HCT116 (cell line): ENCODE measurements around the gene SLC9A9. TPM values are rescaled to one million over a fixed set of nuclear protein-coding genes. Genes with fewer than 3 reads are reported as not detected.

Experiments used
- ATAC-seq: fragments of 200-7000 bp; cut with Tn5 transposase; 2 replicates; pipeline ENCODE4 v1.9.1; 2020; ENCODE audit warnings: mild to moderate bottlenecking, moderate library complexity
- BruUV-seq: library from RNA; stranded (reverse); fragments of 400-500 nt; replicated peaks from 2 replicates; lab custom pipeline; 2021; lab: Mats Ljungman, UMichigan
- CTCF ChIA-PET: fragments of 300-600 bp; sonication (Branson Sonifier 250); formaldehyde crosslinking; loops from one replicate; lab custom pipeline; 2021; ENCODE audit warnings: antibody characterized with exemption; lab: Charles Lee
- POLR2A ChIA-PET: fragments of 300-600, 350-600 bp; sonication (Branson Sonifier 250); formaldehyde crosslinking; loops from one replicate; lab custom pipeline; 2021; ENCODE audit warnings: antibody characterized with exemption; lab: Charles Lee
- RAD21 ChIA-PET, 2 experiments: fragments of 300-600 bp; sonication (Branson Sonifier 250); formaldehyde crosslinking; loops; one replicate each; lab custom pipeline; 2023; ENCODE audit warnings: low total read pairs in 2 of 2; ENCODE audit not compliant: uncharacterized antibody in 2 of 2, unreplicated experiment in 2 of 2, low non-redundant PET in 1 of 2; lab: Charles Lee
- DNase-seq: peaks from one replicate; pipeline ENCODE4 v3.0.0-alpha.2; 2010; ENCODE audit warnings: low read depth, low spot score
- H2AFZ ChIP-seq: fragments of 200-600 bp; shearing (Covaris generic), sonication (generic); 2 replicates; pipeline ENCODE4 v1.6.1; 2017; ENCODE audit warnings: low read depth, mixed run types, mixed read lengths, antibody characterized with exemption, low read length; ENCODE audit not compliant: poor library complexity, severe bottlenecking
- H3K27ac ChIP-seq: 2 replicates; pipeline ENCODE4 v1.5.1; 2012; ENCODE audit warnings: low read depth, low read length
- H3K27me3 ChIP-seq: fragments of 200-600 bp; sonication (generic); 2 replicates; pipeline ENCODE4 v1.6.1; 2016; ENCODE audit warnings: mixed run types, low read length, mixed read lengths; ENCODE audit not compliant: insufficient read depth
- H3K36me3 ChIP-seq, 2 experiments: fragments of 200-500 bp in 1 of 2; fragments of 200-600 bp in 1 of 2; sonication (Bioruptor generic) in 1 of 2; sonication (generic) in 1 of 2; 2 replicates each; pipeline versions ENCODE4 v1.5.1 to v1.6.1; 2014 to 2016; ENCODE audit warnings: low read length in 2 of 2, inconsistent platforms in 1 of 2, mixed read lengths in 1 of 2, mixed run types in 1 of 2; ENCODE audit not compliant: insufficient read depth in 2 of 2, control insufficient read depth in 1 of 2
- H3K4me1 ChIP-seq, 2 experiments: fragments of 200-600 bp in 1 of 2; sonication (generic) in 1 of 2; 2 replicates each; pipeline versions ENCODE4 v1.5.1 to v1.6.1; 2012 to 2017; ENCODE audit warnings: low read length in 2 of 2, inconsistent platforms in 1 of 2, mild to moderate bottlenecking in 1 of 2, mixed read lengths in 1 of 2, mixed run types in 1 of 2, moderate library complexity in 1 of 2; ENCODE audit not compliant: insufficient read depth in 2 of 2, control insufficient read depth in 1 of 2
- H3K4me2 ChIP-seq: fragments of 200-600 bp; sonication (generic); 2 replicates; pipeline ENCODE4 v1.6.1; 2017; ENCODE audit warnings: mixed run types, low read length, mixed read lengths
- H3K4me3 ChIP-seq, 2 experiments: fragments of 200-600 bp in 1 of 2; sonication (generic) in 1 of 2; replicated peaks in 1 of 2; 2 replicates each; pipeline ENCODE4 v1.5.1; 2011 to 2016; ENCODE audit warnings: low read length in 2 of 2, control low read depth in 1 of 2, low read depth in 1 of 2, mild to moderate bottlenecking in 1 of 2, mixed read lengths in 1 of 2, mixed run types in 1 of 2
- H3K79me2 ChIP-seq: fragments of 200-600 bp; sonication (generic); 2 replicates; pipeline ENCODE4 v1.6.1; 2017; ENCODE audit warnings: mild to moderate bottlenecking, mixed run types, low read length, moderate library complexity, mixed read lengths; ENCODE audit not compliant: insufficient read depth
- H3K9ac ChIP-seq: fragments of 200-600 bp; sonication (generic); 2 replicates; pipeline ENCODE4 v1.6.1; 2016; ENCODE audit warnings: low read length, mixed read lengths
- H3K9me2 ChIP-seq: fragments of 200-600 bp; sonication (generic), shearing (Covaris generic); 2 replicates; pipeline ENCODE4 v1.6.1; 2017; ENCODE audit warnings: mixed run types, mild to moderate bottlenecking, moderate library complexity; ENCODE audit not compliant: insufficient read depth
- H3K9me3 ChIP-seq, 2 experiments: fragments of 200-500 bp in 1 of 2; fragments of 200-600 bp in 1 of 2; sonication (Bioruptor generic) in 1 of 2; sonication (generic) in 1 of 2; 2 replicates each; pipeline ENCODE4 v1.6.1; 2014 to 2017; ENCODE audit warnings: low read length in 2 of 2, mixed read lengths in 2 of 2, inconsistent platforms in 1 of 2, low read depth in 1 of 2, mild to moderate bottlenecking in 1 of 2, mixed run types in 1 of 2, moderate library complexity in 1 of 2; ENCODE audit not compliant: control insufficient read depth in 1 of 2, insufficient read depth in 1 of 2
- H4K20me1 ChIP-seq: fragments of 200-600 bp; sonication (generic), shearing (Covaris generic); 2 replicates; pipeline ENCODE4 v1.6.1; 2017; ENCODE audit warnings: mixed run types, mild to moderate bottlenecking, moderate library complexity; ENCODE audit not compliant: insufficient read depth
- CBX3 ChIP-seq: IDR thresholded peaks from 2 replicates; pipeline ENCODE4 v1.6.1; 2012; ENCODE audit warnings: low read depth
- ELF1 ChIP-seq: IDR thresholded peaks from 2 replicates; pipeline ENCODE4 v1.6.1; 2012; ENCODE audit warnings: low read depth, borderline replicate concordance
- POLR2A ChIP-seq: IDR thresholded peaks from 2 replicates; pipeline ENCODE4 v1.7.0; 2011; ENCODE audit warnings: borderline replicate concordance; ENCODE audit not compliant: insufficient read depth, insufficient read length; ENCODE audit errors: extremely low read depth
- POLR2AphosphoS5 ChIP-seq: IDR thresholded peaks from 2 replicates; pipeline ENCODE4 v1.6.1; 2011; ENCODE audit warnings: mild to moderate bottlenecking, low read depth, low read length, moderate library complexity
- RAD21 ChIP-seq: IDR thresholded peaks from 2 replicates; pipeline ENCODE4 v1.6.1; 2012; ENCODE audit warnings: low read depth, mild to moderate bottlenecking
- SIN3A ChIP-seq: IDR thresholded peaks from 2 replicates; pipeline ENCODE4 v1.6.1; 2012; ENCODE audit warnings: low read depth
- SP1 ChIP-seq: IDR thresholded peaks from 2 replicates; pipeline ENCODE4 v1.6.1; 2012; ENCODE audit warnings: low read depth
- TCF7L2 ChIP-seq: IDR thresholded peaks from 2 replicates; pipeline ENCODE4 v1.7.0; 2011; ENCODE audit warnings: borderline replicate concordance, inconsistent platforms; ENCODE audit not compliant: insufficient read depth, insufficient read length; ENCODE audit errors: extremely low read depth
- ZFX ChIP-seq: fragments of 450-650 bp; IDR thresholded peaks from 2 replicates; pipeline ENCODE4 v1.6.1; 2017
- intact Hi-C: fragments of 100-400 bp; cut with micrococcal nuclease; formaldehyde crosslinking; loops from 2 replicates; pipeline ENCODE4 v1.10.0; 2022
- total RNA-seq: library from RNA; stranded (reverse); gene quantifications from one replicate; pipeline ENCODE4 v1.2.1, GENCODE V29; 2021; ENCODE audit not compliant: unreplicated experiment
- TF ChIP-seq, protein P1 (sequence below), 3 experiments: fragments of 200-600 bp in 1 of 3; sonication (generic) in 1 of 3; IDR thresholded peaks in 2 of 3; conservative IDR thresholded peaks in 1 of 3; 2 replicates each; pipeline ENCODE4 v1.5.1; 2012 to 2017; ENCODE audit warnings: low read depth in 2 of 3, low read length in 2 of 3, antibody characterized with exemption in 1 of 3, borderline replicate concordance in 1 of 3, control low read depth in 1 of 3, mild to moderate bottlenecking in 1 of 3, mixed read lengths in 1 of 3, mixed run types in 1 of 3, moderate library complexity in 1 of 3; ENCODE audit not compliant: insufficient read depth in 1 of 3
- TF ChIP-seq, protein P2 (sequence below): IDR thresholded peaks from 2 replicates; pipeline ENCODE4 v1.6.1; 2012

The SLC9A9 gene
- total RNA-seq, 1 experiment from 2014 or later = 0.20 TPM

DNA sequence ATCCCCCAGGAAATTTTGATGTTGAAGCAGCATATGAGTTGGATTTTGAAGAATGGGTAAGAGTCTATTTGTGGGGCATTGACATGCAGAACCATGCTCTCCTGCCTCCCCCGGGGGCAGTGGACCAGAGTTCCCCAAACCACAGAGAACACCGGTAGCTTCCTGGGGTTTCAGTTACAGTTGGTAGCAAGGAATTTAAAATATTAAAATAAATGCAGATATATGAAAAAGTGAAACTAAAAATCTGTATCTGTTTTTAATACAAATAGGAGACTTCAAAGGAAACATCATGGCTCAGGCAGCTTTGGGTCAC is 37.4 kb downstream of the SLC9A9 start:
- Histone ChIP-seq H3K79me2 (no peaks in the 10 kb centered on the region), H3K27ac (no peak overlapping the region), H3K27me3 (no peaks in the 10 kb centered on the region), H4K20me1 (no peaks in the 10 kb centered on the region), H2AFZ (no peak overlapping the region), H3K9me3 (no peaks in the 10 kb centered on the region), H3K9me2 (no peaks in the 10 kb centered on the region), H3K4me3 (no peak overlapping the region), H3K4me1 (no peaks in the 10 kb centered on the region), H3K36me3 (no peaks in the 10 kb centered on the region), H3K9ac (no peak overlapping the region), H3K4me2 (no peak overlapping the region)
- TF ChIP-seq ELF1 = no peak
- no peak for TF ChIP-seq SIN3A
- no peak for TF ChIP-seq ZFX
- TF ChIP-seq RAD21 = no peak
- TF ChIP-seq POLR2A = no peak
- no peak for TF ChIP-seq TCF7L2
- TF ChIP-seq CBX3 = no peak
- TF ChIP-seq, protein P1, sequence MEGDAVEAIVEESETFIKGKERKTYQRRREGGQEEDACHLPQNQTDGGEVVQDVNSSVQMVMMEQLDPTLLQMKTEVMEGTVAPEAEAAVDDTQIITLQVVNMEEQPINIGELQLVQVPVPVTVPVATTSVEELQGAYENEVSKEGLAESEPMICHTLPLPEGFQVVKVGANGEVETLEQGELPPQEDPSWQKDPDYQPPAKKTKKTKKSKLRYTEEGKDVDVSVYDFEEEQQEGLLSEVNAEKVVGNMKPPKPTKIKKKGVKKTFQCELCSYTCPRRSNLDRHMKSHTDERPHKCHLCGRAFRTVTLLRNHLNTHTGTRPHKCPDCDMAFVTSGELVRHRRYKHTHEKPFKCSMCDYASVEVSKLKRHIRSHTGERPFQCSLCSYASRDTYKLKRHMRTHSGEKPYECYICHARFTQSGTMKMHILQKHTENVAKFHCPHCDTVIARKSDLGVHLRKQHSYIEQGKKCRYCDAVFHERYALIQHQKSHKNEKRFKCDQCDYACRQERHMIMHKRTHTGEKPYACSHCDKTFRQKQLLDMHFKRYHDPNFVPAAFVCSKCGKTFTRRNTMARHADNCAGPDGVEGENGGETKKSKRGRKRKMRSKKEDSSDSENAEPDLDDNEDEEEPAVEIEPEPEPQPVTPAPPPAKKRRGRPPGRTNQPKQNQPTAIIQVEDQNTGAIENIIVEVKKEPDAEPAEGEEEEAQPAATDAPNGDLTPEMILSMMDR (IDR thresholded peaks at IDR 0.05 in 2 of 3, conservative IDR thresholded peaks at IDR 0.05 in 1 of 3; ENCODE audit: borderline replicate concordance in 1 of 3, insufficient read depth in 1 of 3, low read depth in 2 of 3, low read length in 2 of 3) = no peak
- TF ChIP-seq POLR2AphosphoS5 = no peak
- TF ChIP-seq SP1 = no peak
- TF ChIP-seq, protein P2, sequence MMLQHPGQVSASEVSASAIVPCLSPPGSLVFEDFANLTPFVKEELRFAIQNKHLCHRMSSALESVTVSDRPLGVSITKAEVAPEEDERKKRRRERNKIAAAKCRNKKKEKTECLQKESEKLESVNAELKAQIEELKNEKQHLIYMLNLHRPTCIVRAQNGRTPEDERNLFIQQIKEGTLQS = no peak
- POLR2A ChIA-PET = no interaction called here
- intact Hi-C loops = no loop called here
- RAD21 ChIA-PET = no interaction called here
- no peak for ATAC-seq
- CTCF ChIA-PET = no interaction called here
- BruUV-seq = no TSS peak
- no peak for DNase-seq
